Measurements from ENCODE around the gene SPATA2.

DNA sequence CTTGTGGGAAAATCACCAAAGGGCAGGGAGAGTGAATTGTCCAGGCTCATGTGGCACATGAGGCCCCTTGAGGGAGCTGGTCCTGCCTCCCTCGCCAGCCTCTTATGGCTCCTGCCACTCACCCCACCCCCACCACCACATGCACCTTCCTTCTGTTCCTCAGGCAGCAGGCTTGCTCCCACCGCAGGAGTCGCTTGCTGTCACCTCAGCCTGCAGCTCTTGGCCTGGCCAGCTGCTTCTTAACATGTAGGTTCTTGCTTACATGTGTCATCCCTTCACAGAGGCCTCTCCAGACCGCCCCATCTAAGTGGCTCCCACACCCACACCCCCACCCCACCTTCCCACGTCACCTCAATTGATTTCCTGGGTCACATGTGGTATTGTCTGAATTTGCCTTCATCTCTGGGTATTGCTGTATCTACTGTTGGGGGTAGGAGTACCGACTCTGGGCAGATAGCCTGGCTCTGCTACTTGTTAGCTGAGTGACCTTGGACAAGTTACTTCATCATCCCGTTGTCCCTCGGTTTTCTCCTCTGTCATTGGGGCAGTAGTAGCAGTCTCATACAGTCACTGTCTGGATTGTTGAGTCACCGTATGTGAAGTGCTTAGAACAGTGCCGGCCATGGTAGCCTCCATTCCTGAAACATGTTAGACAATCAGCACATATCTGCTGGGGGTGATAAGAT is 61.0 kb downstream of the SPATA2 start:
- TF ChIP-seq PPARA (CRISPR knock-in tag; IDR thresholded peaks at IDR 0.05; ENCODE audit: borderline replicate concordance) (no peak), ZNF565 (CRISPR knock-in tag; conservative IDR thresholded peaks at IDR 0.05; ENCODE audit: low read depth) (no peak)
- TF ChIP-seq, protein P1, sequence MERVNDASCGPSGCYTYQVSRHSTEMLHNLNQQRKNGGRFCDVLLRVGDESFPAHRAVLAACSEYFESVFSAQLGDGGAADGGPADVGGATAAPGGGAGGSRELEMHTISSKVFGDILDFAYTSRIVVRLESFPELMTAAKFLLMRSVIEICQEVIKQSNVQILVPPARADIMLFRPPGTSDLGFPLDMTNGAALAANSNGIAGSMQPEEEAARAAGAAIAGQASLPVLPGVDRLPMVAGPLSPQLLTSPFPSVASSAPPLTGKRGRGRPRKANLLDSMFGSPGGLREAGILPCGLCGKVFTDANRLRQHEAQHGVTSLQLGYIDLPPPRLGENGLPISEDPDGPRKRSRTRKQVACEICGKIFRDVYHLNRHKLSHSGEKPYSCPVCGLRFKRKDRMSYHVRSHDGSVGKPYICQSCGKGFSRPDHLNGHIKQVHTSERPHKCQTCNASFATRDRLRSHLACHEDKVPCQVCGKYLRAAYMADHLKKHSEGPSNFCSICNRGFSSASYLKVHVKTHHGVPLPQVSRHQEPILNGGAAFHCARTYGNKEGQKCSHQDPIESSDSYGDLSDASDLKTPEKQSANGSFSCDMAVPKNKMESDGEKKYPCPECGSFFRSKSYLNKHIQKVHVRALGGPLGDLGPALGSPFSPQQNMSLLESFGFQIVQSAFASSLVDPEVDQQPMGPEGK (CRISPR knock-in tag; IDR thresholded peaks at IDR 0.05; ENCODE audit: borderline replicate concordance), result no peak
- TF ChIP-seq, protein P2, sequence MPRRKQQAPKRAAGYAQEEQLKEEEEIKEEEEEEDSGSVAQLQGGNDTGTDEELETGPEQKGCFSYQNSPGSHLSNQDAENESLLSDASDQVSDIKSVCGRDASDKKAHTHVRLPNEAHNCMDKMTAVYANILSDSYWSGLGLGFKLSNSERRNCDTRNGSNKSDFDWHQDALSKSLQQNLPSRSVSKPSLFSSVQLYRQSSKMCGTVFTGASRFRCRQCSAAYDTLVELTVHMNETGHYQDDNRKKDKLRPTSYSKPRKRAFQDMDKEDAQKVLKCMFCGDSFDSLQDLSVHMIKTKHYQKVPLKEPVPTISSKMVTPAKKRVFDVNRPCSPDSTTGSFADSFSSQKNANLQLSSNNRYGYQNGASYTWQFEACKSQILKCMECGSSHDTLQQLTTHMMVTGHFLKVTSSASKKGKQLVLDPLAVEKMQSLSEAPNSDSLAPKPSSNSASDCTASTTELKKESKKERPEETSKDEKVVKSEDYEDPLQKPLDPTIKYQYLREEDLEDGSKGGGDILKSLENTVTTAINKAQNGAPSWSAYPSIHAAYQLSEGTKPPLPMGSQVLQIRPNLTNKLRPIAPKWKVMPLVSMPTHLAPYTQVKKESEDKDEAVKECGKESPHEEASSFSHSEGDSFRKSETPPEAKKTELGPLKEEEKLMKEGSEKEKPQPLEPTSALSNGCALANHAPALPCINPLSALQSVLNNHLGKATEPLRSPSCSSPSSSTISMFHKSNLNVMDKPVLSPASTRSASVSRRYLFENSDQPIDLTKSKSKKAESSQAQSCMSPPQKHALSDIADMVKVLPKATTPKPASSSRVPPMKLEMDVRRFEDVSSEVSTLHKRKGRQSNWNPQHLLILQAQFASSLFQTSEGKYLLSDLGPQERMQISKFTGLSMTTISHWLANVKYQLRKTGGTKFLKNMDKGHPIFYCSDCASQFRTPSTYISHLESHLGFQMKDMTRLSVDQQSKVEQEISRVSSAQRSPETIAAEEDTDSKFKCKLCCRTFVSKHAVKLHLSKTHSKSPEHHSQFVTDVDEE (CRISPR knock-in tag; IDR thresholded peaks at IDR 0.05), result no peak
